Astrocyte (in vitro differentiated cells and primary cell): ENCODE measurements around the gene CAMK1D.

Experiments
- CTCF ChIP-seq: IDR thresholded peaks from 2 replicates; pipeline ENCODE4 v1.5.1; 2011; ENCODE audit warnings: low read depth, mild to moderate bottlenecking, inconsistent platforms, low read length, moderate library complexity; ENCODE audit not compliant: insufficient read depth
- EZH2 ChIP-seq: IDR thresholded peaks from 2 replicates; pipeline ENCODE4 v1.6.1; 2012; ENCODE audit warnings: mild to moderate bottlenecking, low read length, inconsistent platforms; ENCODE audit not compliant: insufficient read depth

GRCh38 chr10:12603766-12604470 lies 254.6 kb downstream of the CAMK1D start:
- TF ChIP-seq CTCF, result no peak
- no peak for TF ChIP-seq EZH2
